ENCODE measurements around the gene UGT1A4. TPM values are rescaled to one million over a fixed set of nuclear protein-coding genes. Genes with fewer than 3 reads are reported as not detected.

UGT1A4 gene
- total and polyA plus RNA-seq, 2 donors (not counting 1 experiment from before 2014, with no cell fraction given): not detected

GRCh38 chr2:233813236-233814055, 94.9 kb downstream of the UGT1A4 start:
- H4K20me1 ChIP-seq (ENCODE audit: control insufficient read depth, extremely low read depth, insufficient read depth, low read length): no peaks in the 10 kb centered on the region
- no peaks in the 10 kb centered on the region for H3K9me3 ChIP-seq (ENCODE audit: control insufficient read depth, insufficient read depth, low read depth, low read length)
- H2AFZ ChIP-seq (ENCODE audit: low read length): no peak overlapping the region
- no peaks in the 10 kb centered on the region for H3K27me3 ChIP-seq (ENCODE audit: control insufficient read depth, insufficient read depth, low read length)
- no peak overlapping the region for H3K4me3 ChIP-seq (replicated peaks in 1 of 4; ENCODE audit: control extremely low read depth in 1 of 4, insufficient read depth in 1 of 4, low read depth in 3 of 4, low read length in 4 of 4)
- H3K4me2 ChIP-seq (ENCODE audit: extremely low read depth, insufficient read depth, low read length): no peak overlapping the region
- no peak for DNase-seq (ENCODE audit: low read depth in 2 of 2)
- TF ChIP-seq EZH2 (IDR thresholded peaks at IDR 0.05; ENCODE audit: low read length, missing control alignments) (no peak), CTCF (conservative IDR thresholded peaks at IDR 0.05 in 1 of 2, IDR thresholded peaks at IDR 0.05 in 1 of 2; ENCODE audit: low read depth in 1 of 2, low read length in 2 of 2) (no peak)
- no peak overlapping the region for H3K9ac ChIP-seq (ENCODE audit: insufficient read depth, low read length)
- H3K4me1 ChIP-seq (ENCODE audit: control insufficient read depth, extremely low read depth, insufficient read depth, low read length): no peaks in the 10 kb centered on the region
- no peaks in the 10 kb centered on the region for H3K36me3 ChIP-seq (ENCODE audit: control insufficient read depth, insufficient read depth, low read length)
- H3K27ac ChIP-seq (ENCODE audit: insufficient read depth, low read length): no peak overlapping the region
- H3K79me2 ChIP-seq (ENCODE audit: control insufficient read depth, insufficient read depth, low read length): no peaks in the 10 kb centered on the region

- Histone ChIP-seq H3K9ac (ENCODE audit: insufficient read depth, low read length) (no peak overlapping the region), H3K36me3 (ENCODE audit: control insufficient read depth, insufficient read depth, low read length) (no peaks in the 10 kb centered on the region), H3K27me3 (ENCODE audit: control insufficient read depth, insufficient read depth, low read length) (no peaks in the 10 kb centered on the region), H3K27ac (ENCODE audit: insufficient read depth, low read length) (no peak overlapping the region), H3K4me2 (ENCODE audit: extremely low read depth, insufficient read depth, low read length) (no peak overlapping the region), H3K4me3 (replicated peaks in 1 of 4; ENCODE audit: control extremely low read depth in 1 of 4, insufficient read depth in 1 of 4, low read depth in 3 of 4, low read length in 4 of 4) (no peak overlapping the region), H3K4me1 (ENCODE audit: control insufficient read depth, extremely low read depth, insufficient read depth, low read length) (no peaks in the 10 kb centered on the region), H3K9me3 (ENCODE audit: control insufficient read depth, insufficient read depth, low read depth, low read length) (no peaks in the 10 kb centered on the region), H2AFZ (ENCODE audit: low read length) (no peak overlapping the region), H3K79me2 (ENCODE audit: control insufficient read depth, insufficient read depth, low read length) (no peaks in the 10 kb centered on the region), H4K20me1 (ENCODE audit: control insufficient read depth, extremely low read depth, insufficient read depth, low read length) (no peaks in the 10 kb centered on the region)
- DNase-seq (ENCODE audit: low read depth in 2 of 2): no peak
- TF ChIP-seq CTCF (conservative IDR thresholded peaks at IDR 0.05 in 1 of 2, IDR thresholded peaks at IDR 0.05 in 1 of 2; ENCODE audit: low read depth in 1 of 2, low read length in 2 of 2) (no peak), EZH2 (IDR thresholded peaks at IDR 0.05; ENCODE audit: low read length, missing control alignments) (no peak)
Observed at GRCh38 chr2:233814056-233814835, 95.7 kb downstream of the UGT1A4 start.

- Histone ChIP-seq H3K27ac (ENCODE audit: insufficient read depth, low read length) (no peak overlapping the region), H3K4me1 (ENCODE audit: control insufficient read depth, extremely low read depth, insufficient read depth, low read length) (no peaks in the 10 kb centered on the region), H3K36me3 (ENCODE audit: control insufficient read depth, insufficient read depth, low read length) (no peaks in the 10 kb centered on the region), H3K27me3 (ENCODE audit: control insufficient read depth, insufficient read depth, low read length) (no peaks in the 10 kb centered on the region), H3K9ac (ENCODE audit: insufficient read depth, low read length) (no peak overlapping the region), H3K9me3 (ENCODE audit: control insufficient read depth, insufficient read depth, low read depth, low read length) (no peaks in the 10 kb centered on the region), H4K20me1 (ENCODE audit: control insufficient read depth, extremely low read depth, insufficient read depth, low read length) (no peaks in the 10 kb centered on the region), H3K79me2 (ENCODE audit: control insufficient read depth, insufficient read depth, low read length) (no peaks in the 10 kb centered on the region), H2AFZ (ENCODE audit: low read length) (no peak overlapping the region), H3K4me3 (replicated peaks in 1 of 4; ENCODE audit: control extremely low read depth in 1 of 4, insufficient read depth in 1 of 4, low read depth in 3 of 4, low read length in 4 of 4) (no peak overlapping the region), H3K4me2 (ENCODE audit: extremely low read depth, insufficient read depth, low read length) (no peak overlapping the region)
- DNase-seq (ENCODE audit: low read depth in 2 of 2): peak in 1 of 2 donors; percentile 38
- no peak for TF ChIP-seq CTCF (conservative IDR thresholded peaks at IDR 0.05 in 1 of 2, IDR thresholded peaks at IDR 0.05 in 1 of 2; ENCODE audit: low read depth in 1 of 2, low read length in 2 of 2)
- no peak for TF ChIP-seq EZH2 (IDR thresholded peaks at IDR 0.05; ENCODE audit: low read length, missing control alignments)
Observed at GRCh38 chr2:233815861-233816260, 97.3 kb downstream of the UGT1A4 start.
